HepG2 (cell line): ENCODE data around the gene RGS2. TPM values are rescaled to one million over a fixed set of nuclear protein-coding genes. Genes with fewer than 3 reads are reported as not detected.

Source experiments
- ATAC-seq: fragments of 200-7000 bp; cut with Tn5 transposase; 3 replicates; pipeline ENCODE4 v1.9.1; 2020; ENCODE audit warnings: mild to moderate bottlenecking, moderate library complexity
- BruUV-seq: library from RNA; stranded (reverse); fragments of 400-500 nt; replicated peaks from 2 replicates; lab custom pipeline; 2021; lab: Mats Ljungman, UMichigan
- CTCF ChIA-PET: fragments of 300-600 bp; formaldehyde crosslinking; extraction: SDS; loops from one replicate; lab custom pipeline; 2021; ENCODE audit warnings: low total read pairs, inconsistent platforms, low intra/inter-chr PET ratio; lab: Yijun Ruan, JAX
- POLR2A ChIA-PET: fragments of 350-600 bp; sonication (Branson Sonifier 250); formaldehyde crosslinking; loops from one replicate; lab custom pipeline; 2020; ENCODE audit warnings: antibody characterized with exemption, inconsistent platforms; lab: Yijun Ruan, JAX
- DNase-seq: peaks from one replicate; pipeline ENCODE4 v3.0.0-alpha.2; 2015; ENCODE audit warnings: low spot score
- FAIRE-seq: peaks from 3 replicates; lab custom pipeline; 2011; peaks lifted over from hg19 to GRCh38; lab: Jason Lieb, UNC
- H2AFZ ChIP-seq: one replicate; pipeline ENCODE4 v1.6.1; 2011; ENCODE audit warnings: low read length, inconsistent platforms
- H3K27ac ChIP-seq: fragments of 300-600 bp; 3 replicates; pipeline ENCODE4 v1.8.0; 2011; ENCODE audit warnings: mixed run types, mild to moderate bottlenecking, mixed read lengths, low read length, inconsistent platforms; ENCODE audit not compliant: insufficient read depth; ENCODE audit errors: extremely low read length
- H3K27me3 ChIP-seq, 2 experiments: fragments of 200-600 bp in 1 of 2; 2 replicates in 1 of 2; 3 replicates in 1 of 2; pipeline versions ENCODE4 v1.6.0 to v1.8.0; 2011; ENCODE audit warnings: low read length in 2 of 2, mild to moderate bottlenecking in 2 of 2, moderate library complexity in 2 of 2, inconsistent platforms in 1 of 2; ENCODE audit not compliant: insufficient read depth in 2 of 2, control insufficient read depth in 1 of 2
- H3K36me3 ChIP-seq, 2 experiments: fragments of 200-600 bp in 1 of 2; replicated peaks in 1 of 2; 2 replicates in 1 of 2; 3 replicates in 1 of 2; pipeline versions ENCODE4 v1.5.1 to v1.8.0; 2011; ENCODE audit warnings: low read length in 2 of 2, inconsistent platforms in 1 of 2; ENCODE audit not compliant: insufficient read depth in 2 of 2, control insufficient read depth in 1 of 2
- H3K4me1 ChIP-seq: 2 replicates; pipeline ENCODE4 v1.5.1; 2012; ENCODE audit warnings: low read length, inconsistent platforms; ENCODE audit not compliant: insufficient read depth
- H3K4me2 ChIP-seq: 2 replicates; pipeline ENCODE4 v1.6.0; 2011; ENCODE audit warnings: low read depth, low read length, inconsistent platforms
- H3K4me3 ChIP-seq, 3 experiments: fragments of 200-600 bp in 1 of 3; sonication (generic), shearing (Covaris generic) in 1 of 3; replicated peaks in 1 of 3; 2 replicates each; pipeline ENCODE4 v1.5.1; 2011 to 2016; ENCODE audit warnings: low read length in 3 of 3, inconsistent platforms in 2 of 3, low read depth in 2 of 3, mild to moderate bottlenecking in 2 of 3, control low read depth in 1 of 3, mixed read lengths in 1 of 3; ENCODE audit not compliant: insufficient read depth in 1 of 3
- H3K79me2 ChIP-seq: one replicate; pipeline ENCODE4 v1.6.1; 2011; ENCODE audit warnings: low read length, inconsistent platforms; ENCODE audit not compliant: insufficient read depth
- H3K9ac ChIP-seq: 2 replicates; pipeline ENCODE4 v1.6.0; 2011; ENCODE audit warnings: mild to moderate bottlenecking, low read depth, low read length, inconsistent platforms; ENCODE audit not compliant: insufficient read depth
- H3K9me3 ChIP-seq: 2 replicates; pipeline ENCODE4 v1.5.1; 2012; ENCODE audit warnings: mild to moderate bottlenecking, low read length
- H4K20me1 ChIP-seq: 2 replicates; pipeline ENCODE4 v1.6.0; 2011; ENCODE audit warnings: inconsistent platforms, mild to moderate bottlenecking, low read length, moderate library complexity; ENCODE audit not compliant: insufficient read depth
- FOXO1 ChIP-seq: sonication (generic); formaldehyde crosslinking; IDR thresholded peaks from 2 replicates; pipeline ENCODE4 v1.4.0; 2020; ENCODE audit warnings: missing genetic modification reagents
- SRY ChIP-seq: sonication (generic); formaldehyde crosslinking; IDR thresholded peaks from 2 replicates; pipeline ENCODE4 v1.8.0; 2022; ENCODE audit warnings: mild to moderate bottlenecking, missing genetic modification reagents
- ZBTB43 ChIP-seq: sonication (generic); formaldehyde crosslinking; conservative IDR thresholded peaks from 2 replicates; pipeline ENCODE4 v1.4.0; 2020; ENCODE audit warnings: missing genetic modification reagents
- ZNF501 ChIP-seq: sonication (generic); formaldehyde crosslinking; IDR thresholded peaks from 2 replicates; pipeline ENCODE4 v1.5.1; 2020; ENCODE audit warnings: mild to moderate bottlenecking, moderate library complexity, missing genetic modification reagents
- ZNF550 ChIP-seq: sonication (generic); formaldehyde crosslinking; IDR thresholded peaks from 2 replicates; pipeline ENCODE4 v1.4.0; 2020; ENCODE audit warnings: mild to moderate bottlenecking, missing genetic modification reagents, borderline replicate concordance
- ZNF740 ChIP-seq: sonication (generic); formaldehyde crosslinking; IDR thresholded peaks from 2 replicates; pipeline ENCODE4 v1.4.0; 2020; ENCODE audit warnings: missing genetic modification reagents
- WGBS: methylation state at CpG from one replicate; pipeline ENCODE4 v1.1.6; 2017; ENCODE audit warnings: low lambda C conversion rate; 5-methylcytosine and 5-hydroxymethylcytosine counted together
- in situ Hi-C: cut with HindIII; loops from 2 replicates; pipeline ENCODE4 v1.10.0; 2017; ENCODE audit warnings: low pct_unique_long_range_greater_than_20kb; ENCODE audit not compliant: extremely low pct_ligation_motif_present
- intact Hi-C: fragments of 100-400 bp; cut with micrococcal nuclease; formaldehyde crosslinking; loops from one replicate; pipeline ENCODE4 v1.10.0; 2022; ENCODE audit not compliant: unreplicated experiment
- polyA plus RNA-seq, 8 experiments: library from polyadenylated mRNA; depleted of rRNA in 3 of 8; stranded (reverse) in 7 of 8; unstranded in 1 of 8; fragments of >200 nt; fragmentation: Illumina TruSeq in 4 of 8; extraction: Trizol in 4 of 8; gene quantifications; 2 replicates each; pipeline versions ENCODE4 v1.2.1 to v1.2.3, GENCODE V29; 2011 to 2016; ENCODE audit warnings: low read depth in 4 of 8, missing spikeins in 1 of 8, mixed read lengths in 1 of 8; ENCODE audit not compliant: insufficient read depth in 1 of 8
- total RNA-seq, 5 experiments: library from RNA; depleted of rRNA; stranded (reverse); fragments of >200 nt; fragmentation: Illumina TruSeq; extraction: Trizol; gene quantifications; 2 replicates each; pipeline ENCODE4 v1.2.3, GENCODE V29; 2016; ENCODE audit warnings: low read depth in 1 of 5

RGS2 gene
- total and polyA plus RNA-seq, 2 of the 13 experiments (the other 11 are each of a cell fraction or from before 2014, with no cell fraction given) = 0.64 to 1.4 TPM

DNA sequence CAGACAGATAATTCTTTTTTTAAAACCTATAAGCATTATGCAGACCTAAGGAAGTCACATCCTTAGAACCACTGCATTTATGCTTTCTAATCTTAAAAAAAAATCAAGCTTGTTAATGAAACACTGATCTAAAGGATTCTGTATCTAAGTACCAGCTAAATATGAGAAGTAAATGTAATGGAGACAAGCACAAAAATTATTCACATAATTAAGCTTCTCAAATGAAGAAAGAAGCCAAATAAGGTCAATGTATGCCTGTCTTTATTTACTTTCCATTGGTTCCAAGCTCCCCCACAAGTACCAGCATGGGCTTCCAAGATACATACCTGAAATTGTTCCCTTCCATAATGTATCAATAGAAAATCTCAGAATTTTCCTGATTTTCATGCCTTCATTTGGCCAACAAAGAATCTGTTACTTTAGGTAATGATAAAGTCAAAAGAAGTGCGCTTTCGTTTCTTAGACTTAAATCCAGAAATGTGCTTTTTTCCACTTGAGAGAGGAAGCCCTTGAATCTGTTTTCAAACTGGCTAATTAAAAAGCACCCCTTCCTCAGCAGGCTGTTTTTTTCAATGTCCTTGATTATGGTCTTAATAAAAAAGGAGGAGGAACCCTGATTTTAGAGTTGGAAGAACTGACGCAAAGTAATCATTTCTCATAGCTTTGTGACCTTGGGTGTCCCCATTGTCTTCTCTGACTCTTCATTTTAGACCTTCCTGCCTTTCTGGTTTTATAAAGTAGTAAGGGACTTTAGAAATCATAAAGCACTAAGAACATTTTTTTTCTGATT is 3.8 kb downstream of the RGS2 start (continued):
- TF ChIP-seq ZNF550 (CRISPR knock-in tag) = no peak
- TF ChIP-seq ZBTB43 (CRISPR knock-in tag) = no peak

DNA sequence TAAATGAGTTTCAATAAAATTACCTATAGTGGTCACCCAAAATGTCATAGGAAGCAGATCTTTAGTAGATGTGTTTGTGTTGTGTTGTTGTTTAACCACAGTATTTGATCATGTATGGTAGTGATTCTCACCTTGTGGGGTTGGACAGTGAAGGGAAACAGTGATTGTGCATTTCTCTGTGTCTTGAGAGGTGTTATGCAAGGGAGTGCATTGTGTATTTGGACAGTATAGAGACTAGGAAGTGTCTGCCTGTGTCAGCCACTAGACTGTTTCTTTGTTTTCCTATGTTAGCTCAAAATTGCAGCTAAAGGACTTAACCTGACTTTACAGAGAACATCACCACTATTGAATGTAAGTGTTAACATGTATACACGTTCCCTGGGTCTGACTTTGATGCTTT is 6.0 kb downstream of the RGS2 start:
- DNase-seq = no peak
- intact Hi-C loops (no loop called here), in situ Hi-C loops (no loop called here)
- Histone ChIP-seq H3K36me3 (no peaks in the 10 kb centered on the region), H3K9ac (no peak overlapping the region), H2AFZ (no peak overlapping the region), H3K79me2 (no peaks in the 10 kb centered on the region), H3K4me3 (no peak overlapping the region), H4K20me1 (no peaks in the 10 kb centered on the region), H3K4me2 (no peak overlapping the region), H3K9me3 (no peaks in the 10 kb centered on the region), H3K27me3 (no peaks in the 10 kb centered on the region), H3K4me1 (peaks cover 7% of the 10 kb centered on the region), H3K27ac (no peak overlapping the region)
- WGBS = 0% methylated on average over 1 of the region's 1 CpG
- FAIRE-seq = no peak
- CTCF ChIA-PET = no interaction called here
- no TSS peak for BruUV-seq
- ATAC-seq = no peak
- POLR2A ChIA-PET = no interaction called here
- TF ChIP-seq FOXO1 (CRISPR knock-in tag) (no peak), SRY (CRISPR knock-in tag) (no peak), ZNF501 (CRISPR knock-in tag) (no peak), ZNF740 (CRISPR knock-in tag) (no peak)
